Cardiac muscle cell (in vitro differentiated cells and primary cell): ENCODE measurements around the gene MYADML2. TPM values are rescaled to one million over a fixed set of nuclear protein-coding genes. Genes with fewer than 3 reads are reported as not detected.

ENCODE experiments used
- DNase-seq, 2 donors: peaks; one replicate each; pipeline versions ENCODE4 v3.0.0 to v3.0.0-alpha.2; 2010 to 2017; ENCODE audit warnings: low read depth in 1 of 2, low spot score in 1 of 2
- H3K27ac ChIP-seq: fragments of 200-600 bp; sonication (generic); 2 replicates; pipeline ENCODE4 v1.5.1; 2016
- H3K27me3 ChIP-seq: fragments of 200-600 bp; sonication (generic); 2 replicates; pipeline ENCODE4 v1.6.0; 2016; ENCODE audit warnings: control low read depth
- H3K36me3 ChIP-seq: fragments of 200-600 bp; sonication (generic); 2 replicates; pipeline ENCODE4 v1.5.1; 2016; ENCODE audit warnings: control low read depth
- H3K4me1 ChIP-seq: fragments of 200-600 bp; sonication (generic); 2 replicates; pipeline ENCODE4 v1.8.1; 2017; ENCODE audit warnings: low read depth, mild to moderate bottlenecking, mixed run types
- H3K4me3 ChIP-seq: fragments of 200-600 bp; sonication (generic); 2 replicates; pipeline ENCODE4 v1.5.1; 2016; ENCODE audit warnings: mild to moderate bottlenecking
- H3K9me3 ChIP-seq: fragments of 200-600 bp; sonication (generic); 2 replicates; pipeline ENCODE4 v1.5.1; 2017; ENCODE audit warnings: low read depth, mild to moderate bottlenecking, control low read depth
- polyA plus RNA-seq: library from polyadenylated mRNA; unstranded; fragments of >200 nt; fragmentation: Nextera tagmentation; extraction: Ambion mirVana; gene quantifications from 2 replicates; pipeline ENCODE4 v1.2.1, GENCODE V29; 2016
- total RNA-seq: library from RNA; depleted of rRNA; stranded (reverse); fragments of >200 nt; gene quantifications from 2 replicates; pipeline ENCODE4 v1.2.3, GENCODE V29; 2016
- TF ChIP-seq, protein P1 (sequence below): IDR thresholded peaks from 2 replicates; pipeline ENCODE4 v1.5.1; 2012; ENCODE audit warnings: low read depth, mild to moderate bottlenecking, low read length

The MYADML2 gene
- total and polyA plus RNA-seq, 2 experiments from 2014 or later: 17.1 to 22.8 TPM

DNA sequence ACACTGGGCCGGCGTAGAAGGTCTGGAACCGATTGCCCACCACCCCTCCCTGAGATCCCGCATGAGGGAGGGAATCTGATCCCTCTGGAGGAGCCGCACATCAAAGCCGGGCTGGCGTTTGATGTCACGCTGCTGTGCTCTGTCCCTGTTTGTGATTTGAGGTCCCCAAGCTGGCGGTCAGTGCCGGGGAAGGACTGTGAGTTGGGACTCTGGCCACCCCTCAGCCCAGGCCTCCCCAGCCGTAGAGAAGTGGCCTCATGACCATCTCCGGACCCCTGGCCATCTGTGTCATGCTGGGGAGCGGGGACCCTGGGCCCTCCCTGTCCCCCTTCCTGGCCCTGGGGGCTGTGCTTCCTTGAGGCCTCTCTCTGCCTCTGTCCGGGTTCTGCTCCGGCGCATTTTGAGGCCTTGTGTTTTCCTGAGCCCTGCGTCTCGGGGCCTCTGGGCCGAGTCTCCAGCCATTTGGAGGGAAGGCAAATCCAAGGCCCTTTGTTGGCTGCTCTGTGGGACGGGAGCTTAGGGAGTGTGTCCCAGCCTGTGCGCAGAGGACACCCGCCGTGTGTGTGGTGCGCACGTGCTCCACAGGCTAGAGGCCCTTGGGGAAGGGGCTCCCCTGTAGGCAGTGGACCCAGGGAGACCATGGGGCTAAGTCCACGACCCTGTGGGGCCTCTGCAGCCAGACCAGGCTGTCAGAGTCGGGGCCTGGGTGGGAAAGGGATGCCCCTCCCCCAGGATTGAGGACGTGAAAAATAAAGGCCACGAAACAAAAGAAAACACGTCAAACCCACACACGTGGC, 45.5 kb upstream of the MYADML2 start:
- no peaks in the 10 kb centered on the region for H3K36me3 ChIP-seq
- H3K4me1 ChIP-seq: peaks cover 7% of the 10 kb centered on the region
- H3K9me3 ChIP-seq: no peaks in the 10 kb centered on the region
- H3K27ac ChIP-seq: peak overlapping the region; percentile 39
- TF ChIP-seq, protein P1, sequence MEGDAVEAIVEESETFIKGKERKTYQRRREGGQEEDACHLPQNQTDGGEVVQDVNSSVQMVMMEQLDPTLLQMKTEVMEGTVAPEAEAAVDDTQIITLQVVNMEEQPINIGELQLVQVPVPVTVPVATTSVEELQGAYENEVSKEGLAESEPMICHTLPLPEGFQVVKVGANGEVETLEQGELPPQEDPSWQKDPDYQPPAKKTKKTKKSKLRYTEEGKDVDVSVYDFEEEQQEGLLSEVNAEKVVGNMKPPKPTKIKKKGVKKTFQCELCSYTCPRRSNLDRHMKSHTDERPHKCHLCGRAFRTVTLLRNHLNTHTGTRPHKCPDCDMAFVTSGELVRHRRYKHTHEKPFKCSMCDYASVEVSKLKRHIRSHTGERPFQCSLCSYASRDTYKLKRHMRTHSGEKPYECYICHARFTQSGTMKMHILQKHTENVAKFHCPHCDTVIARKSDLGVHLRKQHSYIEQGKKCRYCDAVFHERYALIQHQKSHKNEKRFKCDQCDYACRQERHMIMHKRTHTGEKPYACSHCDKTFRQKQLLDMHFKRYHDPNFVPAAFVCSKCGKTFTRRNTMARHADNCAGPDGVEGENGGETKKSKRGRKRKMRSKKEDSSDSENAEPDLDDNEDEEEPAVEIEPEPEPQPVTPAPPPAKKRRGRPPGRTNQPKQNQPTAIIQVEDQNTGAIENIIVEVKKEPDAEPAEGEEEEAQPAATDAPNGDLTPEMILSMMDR: no peak
- H3K4me3 ChIP-seq: no peak overlapping the region
- no peak for DNase-seq
- H3K27me3 ChIP-seq: no peaks in the 10 kb centered on the region

DNA sequence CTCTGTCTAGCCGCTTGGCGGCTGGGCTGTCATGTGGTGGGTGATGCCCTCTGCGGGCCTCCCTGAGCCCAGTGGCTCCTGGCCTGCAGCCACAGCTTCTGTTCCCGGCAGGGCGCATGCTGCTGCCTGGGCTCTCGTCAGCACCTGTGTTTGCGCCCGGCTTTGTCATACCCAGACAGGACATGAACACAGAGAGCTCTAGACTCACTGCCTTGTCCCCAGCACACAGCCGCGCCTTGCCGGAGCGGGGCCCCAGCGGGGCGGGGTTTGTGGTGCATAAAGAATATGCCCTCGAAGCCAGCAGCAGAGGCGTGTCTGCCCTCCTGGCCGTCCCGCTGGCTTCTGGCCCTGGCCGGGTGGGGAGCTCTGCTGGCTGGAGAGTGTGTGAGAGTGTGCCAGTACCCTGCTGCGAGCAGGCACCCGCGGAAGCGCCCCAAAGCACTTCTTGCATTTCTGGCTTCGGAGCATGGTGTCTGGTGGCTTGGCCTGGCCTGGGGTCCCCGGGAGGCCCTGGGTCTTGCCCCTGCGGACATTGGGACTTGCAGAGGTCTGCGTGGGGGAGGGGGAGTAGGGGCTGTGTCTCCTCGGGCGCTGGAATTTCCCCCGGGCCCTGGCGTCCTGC, 44.8 kb upstream of the MYADML2 start:
- TF ChIP-seq, protein P1: no peak
- Histone ChIP-seq H3K9me3 (no peaks in the 10 kb centered on the region), H3K27ac (peak overlapping the region; percentile 39), H3K4me3 (no peak overlapping the region), H3K27me3 (no peaks in the 10 kb centered on the region), H3K4me1 (peaks cover 7% of the 10 kb centered on the region), H3K36me3 (no peaks in the 10 kb centered on the region)
- DNase-seq: peak; percentile 25 to 60

DNA sequence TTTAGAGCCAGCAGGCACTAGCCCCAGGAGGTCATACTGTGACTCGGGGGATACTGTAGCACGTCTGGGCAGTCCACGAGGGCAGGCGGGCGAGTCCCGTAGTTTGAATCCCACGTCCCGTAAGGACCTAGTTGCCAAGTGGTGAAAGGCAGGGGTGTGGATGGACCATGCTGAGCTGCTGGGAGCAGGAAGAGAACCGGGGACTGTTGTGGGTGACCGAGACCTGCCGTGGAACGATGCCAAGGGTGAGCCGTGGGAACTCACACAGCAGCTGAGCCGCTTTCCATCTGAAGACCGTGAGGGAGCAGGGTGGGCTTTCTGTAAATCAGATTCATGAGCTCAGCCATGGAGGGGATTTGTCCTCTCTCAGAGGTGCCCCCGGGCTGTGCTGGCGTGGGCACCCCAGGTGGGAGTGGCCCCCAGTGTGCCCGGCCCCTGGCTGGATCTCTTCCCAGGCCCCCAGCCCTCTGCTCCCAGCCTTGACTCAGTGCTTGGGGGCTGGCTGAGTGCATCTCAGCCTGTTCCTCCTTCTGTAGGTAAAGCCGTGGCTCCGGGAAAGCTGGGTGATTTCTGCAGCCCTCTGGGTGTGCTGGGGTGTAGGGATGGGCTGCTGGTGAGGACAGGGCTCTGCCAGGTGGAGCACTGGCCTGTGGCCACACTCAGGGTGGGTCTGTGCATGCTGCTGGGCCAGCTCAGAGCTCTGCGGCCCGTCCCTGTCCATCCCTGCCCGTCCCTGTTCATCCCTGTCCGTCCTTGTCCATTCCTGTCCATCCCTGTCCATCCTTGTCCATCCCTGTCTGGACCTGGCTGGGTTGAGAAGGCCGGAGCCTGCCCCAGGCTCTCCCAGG, 44.0 kb upstream of the MYADML2 start:
- no peak overlapping the region for H3K4me3 ChIP-seq
- TF ChIP-seq, protein P1: no peak
- DNase-seq: no peak
- H3K27me3 ChIP-seq: no peaks in the 10 kb centered on the region
- no peaks in the 10 kb centered on the region for H3K9me3 ChIP-seq
- no peak overlapping the region for H3K27ac ChIP-seq
- H3K36me3 ChIP-seq: no peaks in the 10 kb centered on the region
- H3K4me1 ChIP-seq: peaks cover 7% of the 10 kb centered on the region

DNA sequence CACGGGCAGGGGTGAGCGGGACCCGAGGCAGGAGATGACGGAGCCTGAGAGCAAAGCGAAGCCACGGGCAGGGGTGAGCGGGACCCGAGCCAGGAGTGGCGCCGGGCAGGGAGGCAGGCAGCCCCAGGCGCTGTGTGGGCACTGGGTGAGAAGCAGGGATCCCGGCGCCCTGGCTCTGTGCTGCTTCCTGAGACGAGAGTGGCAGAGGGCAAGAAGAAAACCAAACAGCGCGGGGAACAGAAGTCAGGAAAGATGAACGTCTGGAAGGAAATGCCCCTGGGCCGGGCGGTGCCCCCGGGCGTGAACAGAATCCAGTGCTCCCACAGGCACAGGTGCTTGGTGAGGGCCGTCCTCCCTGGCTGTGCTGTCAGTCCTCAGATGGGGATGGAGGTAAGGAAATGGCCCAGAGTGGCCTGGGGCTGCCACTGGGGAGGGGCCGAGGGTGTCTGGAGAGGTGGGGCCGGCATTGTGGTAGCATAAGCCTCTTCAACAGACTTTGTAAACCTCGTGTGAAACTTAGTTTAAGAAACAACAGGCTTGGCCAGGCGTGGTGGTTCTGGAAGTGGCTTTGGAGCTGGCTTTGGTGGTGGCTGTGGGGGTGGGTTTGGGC, 40.2 kb upstream of the MYADML2 start:
- H3K36me3 ChIP-seq: peaks cover 5% of the 10 kb centered on the region
- TF ChIP-seq, protein P1: no peak
- no peak overlapping the region for H3K4me3 ChIP-seq
- no peak for DNase-seq
- H3K4me1 ChIP-seq: peaks cover 7% of the 10 kb centered on the region
- no peak overlapping the region for H3K27ac ChIP-seq
- H3K9me3 ChIP-seq: no peaks in the 10 kb centered on the region
- H3K27me3 ChIP-seq: no peaks in the 10 kb centered on the region

DNA sequence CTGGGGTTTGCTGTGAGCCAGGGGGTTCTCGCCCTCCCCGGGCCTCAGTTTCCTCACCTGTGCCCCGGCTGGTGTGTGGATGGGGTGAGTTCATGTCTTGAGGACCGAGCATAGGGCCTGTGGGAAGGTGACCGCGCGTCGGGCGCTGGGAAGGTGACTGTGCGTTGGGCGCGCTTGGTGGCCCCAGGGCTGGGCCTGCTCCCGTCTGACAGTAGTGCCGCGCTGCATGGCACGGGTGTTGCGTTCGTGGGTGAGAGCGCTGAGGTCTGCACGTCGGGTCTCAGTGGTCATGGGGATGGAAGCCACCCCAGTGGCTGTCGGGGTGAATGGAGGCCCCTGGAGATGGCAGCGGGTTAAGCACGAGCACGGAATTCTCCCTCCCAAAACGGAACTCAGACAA, 39.6 kb upstream of the MYADML2 start:
- no peak for DNase-seq
- Histone ChIP-seq H3K4me1 (peaks cover under 1% of the 10 kb centered on the region), H3K27me3 (no peaks in the 10 kb centered on the region)

More for the DNA sequence above, 39.6 kb upstream of the MYADML2 start:
- Histone ChIP-seq H3K4me3 (no peak overlapping the region), H3K27ac (no peak overlapping the region), H3K36me3 (peaks cover 5% of the 10 kb centered on the region), H3K9me3 (no peaks in the 10 kb centered on the region)
- TF ChIP-seq, protein P1: no peak
